Stimulated activated CD8-positive, alpha-beta memory T cell treated with anti-CD3 and anti-CD28 coated beads, Interleukin-2, amount 100 ng/mL, for 48 hours (primary cell): ENCODE measurements around the gene DTNBP1.
"Not testable (repeated sequence)": the region's sequence is repeated elsewhere in the genome, so short reads cannot be mapped to it uniquely, and the experiment has no call there.

Experiments
- DNase-seq, 2 donors: peaks; one replicate each; pipeline ENCODE4 v3.0.0-alpha.2; 2020; ENCODE audit warnings: low read depth in 2 of 2

DTNBP1 gene

DNA sequence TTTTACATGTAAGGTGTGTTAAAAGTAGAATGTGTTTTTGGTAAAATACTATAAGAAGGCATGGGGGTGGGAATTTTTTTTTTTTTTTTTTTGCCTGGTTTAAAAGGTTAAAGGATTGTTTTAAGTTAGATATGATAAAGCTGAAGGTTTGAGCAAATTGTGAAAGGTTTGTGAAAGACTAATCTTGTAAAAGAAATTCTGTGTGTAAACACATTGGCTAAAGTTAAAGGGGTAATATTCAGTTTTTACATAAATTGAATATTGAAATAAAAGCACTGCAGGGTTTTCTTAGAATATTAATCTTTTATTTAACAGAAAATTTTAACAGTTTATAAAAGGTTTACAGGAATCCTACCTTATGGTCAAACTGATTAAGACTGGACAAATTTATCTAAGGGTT lies 105.7 kb downstream of the DTNBP1 start:
- DNase-seq, result no peak

DNA sequence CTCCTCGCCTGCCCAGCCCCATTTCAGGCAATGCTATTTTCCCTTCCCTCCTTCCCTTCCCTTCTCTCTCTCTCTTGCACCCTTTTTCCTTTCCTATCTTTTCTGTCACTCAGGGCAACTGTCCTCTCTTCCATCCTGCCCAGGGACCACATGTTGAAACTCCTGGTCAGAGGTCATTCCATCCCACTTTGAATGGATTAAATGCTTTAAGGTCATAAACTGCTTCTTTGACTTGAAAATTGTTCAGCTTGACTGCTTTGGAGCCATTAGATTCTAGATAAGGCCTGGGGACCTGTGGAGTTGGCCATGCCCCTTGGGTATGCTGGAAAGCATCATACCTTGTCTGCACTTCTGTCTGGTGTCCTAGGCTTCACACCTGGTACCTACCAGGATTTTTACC lies 106.1 kb downstream of the DTNBP1 start:
- DNase-seq, result no peak

DNA sequence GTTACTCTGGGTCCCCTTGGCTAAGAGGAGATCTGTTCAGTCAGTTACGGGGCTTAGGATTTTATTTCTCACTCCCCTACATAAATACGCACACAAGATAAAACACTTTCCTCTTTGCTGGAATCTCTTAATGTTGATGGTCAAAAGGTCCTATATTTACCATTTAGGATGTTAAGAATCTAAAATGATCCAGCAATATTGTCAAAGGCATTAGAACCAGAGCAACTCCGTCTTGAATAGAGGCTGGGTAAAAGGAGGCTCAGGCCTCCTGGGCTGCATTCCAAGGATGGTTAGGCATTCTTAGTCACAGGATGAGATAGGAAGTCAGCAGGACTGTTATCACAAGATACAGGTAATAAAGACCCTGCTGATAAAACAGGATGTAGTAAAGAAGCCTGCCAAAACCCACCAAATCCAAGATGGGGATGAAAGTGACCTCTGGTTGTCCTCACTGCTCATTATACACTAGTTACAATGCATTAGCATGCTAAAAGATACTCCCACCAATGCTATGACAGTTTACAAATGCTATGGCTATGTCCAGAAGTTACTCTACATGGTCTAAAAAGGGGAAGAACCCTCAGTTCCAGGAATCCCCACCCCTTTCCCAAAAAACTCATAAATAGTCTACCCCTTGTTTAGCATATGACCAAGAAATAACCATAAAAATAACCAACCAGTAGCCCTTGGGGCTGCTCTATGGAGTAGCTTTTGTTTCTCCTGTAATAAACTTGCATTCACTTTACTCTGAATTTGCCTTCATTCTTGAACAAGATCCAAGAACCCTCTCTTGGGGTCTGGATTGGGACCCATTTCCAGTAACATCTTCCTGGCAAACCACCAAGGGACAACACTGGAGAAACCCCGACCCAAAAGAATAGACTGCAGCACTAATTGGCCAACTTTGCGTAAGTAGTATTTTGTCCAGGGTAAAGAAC lies 107.5 kb downstream of the DTNBP1 start:
- DNase-seq, result no peak

DNA sequence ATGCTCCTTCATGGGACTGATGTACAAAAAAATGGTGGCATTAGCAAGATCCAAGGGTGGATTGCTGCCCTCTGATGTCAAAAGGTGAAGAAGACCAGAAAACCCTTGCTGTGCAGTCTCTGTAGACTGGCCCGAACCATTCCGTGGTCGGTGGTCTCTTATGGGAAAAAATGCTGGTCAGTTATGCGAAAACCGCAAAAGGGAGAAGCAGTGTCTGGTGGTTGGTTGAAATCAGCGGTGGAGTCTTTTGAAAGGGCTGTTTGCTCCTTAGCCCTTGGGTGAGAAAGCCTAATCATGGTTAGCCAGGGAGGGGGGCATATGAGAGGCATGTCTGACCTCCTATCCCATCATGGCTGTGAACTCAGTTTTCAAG lies 108.1 kb downstream of the DTNBP1 start:
- no peak for DNase-seq

DNA sequence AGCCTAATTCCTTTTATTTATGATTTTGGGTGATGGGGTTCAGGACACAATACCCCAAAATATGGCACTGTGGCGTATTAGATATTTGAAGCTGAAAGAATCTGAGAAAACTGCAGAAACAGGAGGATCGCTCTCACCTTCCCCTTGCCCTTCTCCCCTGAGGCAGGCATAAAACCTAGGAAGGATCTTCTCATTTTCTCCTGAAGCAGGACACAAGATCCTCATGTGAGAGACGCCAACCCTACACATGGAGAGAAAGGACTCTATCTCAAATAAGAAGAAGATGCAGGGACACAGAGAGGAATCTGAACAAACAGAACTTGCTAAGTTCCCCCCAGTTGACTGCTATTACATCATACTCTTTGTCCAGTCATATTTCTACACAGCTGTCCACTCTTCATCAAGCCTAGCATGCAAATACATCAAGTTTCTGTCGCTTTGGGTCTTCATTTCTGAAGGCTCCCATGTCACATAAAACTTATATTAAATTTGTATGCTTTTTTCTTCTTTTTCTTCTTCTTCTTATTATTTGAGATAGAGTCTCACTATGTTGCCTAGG lies 109.0 kb downstream of the DTNBP1 start:
- no peak for DNase-seq

DNA sequence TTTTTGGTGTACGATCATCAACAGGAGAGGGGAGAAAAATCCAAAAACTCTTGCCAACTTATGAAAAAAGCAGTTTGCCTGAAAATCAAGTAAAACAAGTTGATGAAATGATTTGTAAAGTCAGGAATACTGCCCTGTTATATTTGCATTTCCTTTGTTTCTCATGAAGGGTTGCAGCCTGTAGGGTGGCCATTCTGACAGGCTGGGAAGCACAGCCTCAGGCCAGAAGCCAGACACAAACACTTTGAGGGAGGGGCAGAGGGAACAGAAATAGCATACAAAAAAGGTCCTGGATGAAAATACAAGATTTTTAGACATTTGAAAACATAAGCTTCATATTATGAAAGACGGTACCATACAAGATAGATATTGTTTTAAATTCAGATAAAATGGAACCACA lies 109.8 kb downstream of the DTNBP1 start:
- DNase-seq, result no peak

DNA sequence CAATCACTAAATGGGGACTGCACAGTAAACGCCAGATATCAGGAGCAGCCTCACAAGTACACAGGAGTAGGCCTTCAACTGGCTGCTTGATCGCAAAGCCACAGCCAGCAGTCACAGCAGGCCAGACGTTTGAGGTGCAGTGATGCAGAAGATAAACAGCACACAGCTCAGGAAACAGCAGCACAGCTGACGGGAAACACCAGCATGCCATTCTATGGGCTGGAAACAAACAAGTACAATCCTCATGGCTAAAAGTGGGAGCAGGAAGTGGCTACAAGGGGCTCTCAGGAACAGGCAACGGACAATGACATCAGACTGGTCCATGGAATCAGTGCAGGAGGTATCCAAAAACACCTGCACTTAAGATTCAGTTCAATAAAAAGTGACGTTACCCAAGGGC lies 111.0 kb downstream of the DTNBP1 start:
- DNase-seq, result no peak

DNA sequence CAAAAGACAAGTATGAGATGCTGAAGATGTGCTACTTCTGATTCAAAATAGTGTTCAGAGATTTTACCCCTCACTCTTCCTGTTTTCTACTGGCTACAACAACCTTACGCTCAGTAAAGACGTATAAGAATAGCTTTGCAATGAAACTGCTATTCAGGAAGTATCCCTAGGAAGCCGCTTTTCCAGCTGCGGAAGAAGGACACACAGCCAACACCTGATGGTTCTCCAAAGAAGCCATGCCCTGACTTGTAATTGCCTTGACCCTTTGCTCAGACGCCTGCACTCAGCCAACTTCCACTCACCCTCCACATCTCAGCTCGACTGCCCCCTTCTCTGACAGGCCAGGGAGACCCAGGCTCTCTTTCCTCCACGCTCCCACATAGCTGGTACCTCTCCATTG lies 111.6 kb downstream of the DTNBP1 start:
- no peak for DNase-seq

DNA sequence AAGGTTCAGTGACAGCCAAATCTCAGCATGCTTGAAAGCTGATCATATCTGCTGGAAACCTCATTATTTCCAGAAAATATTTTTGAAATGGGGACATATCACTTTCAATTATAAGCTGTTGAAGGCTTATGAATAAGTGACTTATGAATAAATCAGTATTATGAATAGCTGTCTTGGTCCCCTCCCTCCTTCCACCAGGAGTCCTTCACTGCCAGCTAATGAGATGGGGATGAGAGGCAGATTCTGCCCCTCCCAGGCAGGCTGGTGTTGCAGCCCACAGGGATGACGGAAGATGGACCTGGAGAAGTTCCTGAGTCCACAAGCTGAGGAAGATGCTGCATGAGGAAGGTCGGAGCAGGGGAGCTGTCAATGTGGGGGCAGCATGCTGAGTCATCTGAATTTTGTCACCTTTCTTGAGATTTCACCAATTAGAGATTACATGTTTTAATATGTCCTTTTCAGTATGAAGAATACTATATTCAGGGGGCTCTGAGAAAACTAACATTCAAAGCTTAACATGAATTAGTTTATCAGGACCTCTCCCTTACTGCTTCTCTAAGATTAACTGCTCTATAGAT lies 112.2 kb downstream of the DTNBP1 start:
- DNase-seq, result no peak

DNA sequence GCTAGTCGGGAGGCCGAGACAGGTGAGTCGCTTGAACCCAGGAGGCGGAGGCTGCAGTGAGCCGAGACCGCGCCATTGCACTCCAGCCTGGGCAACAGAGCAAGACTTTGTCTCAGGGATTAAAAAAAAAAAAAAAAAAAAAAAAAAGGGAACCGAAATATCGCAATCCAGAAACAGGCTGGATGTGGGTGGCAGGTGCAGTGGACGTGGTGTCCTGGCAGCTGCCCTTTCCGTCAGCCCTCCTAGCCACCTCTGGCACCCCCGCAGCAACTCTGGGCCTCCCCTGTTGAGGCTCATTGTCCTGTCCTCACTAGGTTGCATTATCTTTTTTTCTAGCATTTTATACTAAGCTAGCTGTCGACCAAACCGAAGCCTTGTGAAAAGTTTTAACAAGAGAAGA lies 113.5 kb downstream of the DTNBP1 start:
- no peak for DNase-seq

DNA sequence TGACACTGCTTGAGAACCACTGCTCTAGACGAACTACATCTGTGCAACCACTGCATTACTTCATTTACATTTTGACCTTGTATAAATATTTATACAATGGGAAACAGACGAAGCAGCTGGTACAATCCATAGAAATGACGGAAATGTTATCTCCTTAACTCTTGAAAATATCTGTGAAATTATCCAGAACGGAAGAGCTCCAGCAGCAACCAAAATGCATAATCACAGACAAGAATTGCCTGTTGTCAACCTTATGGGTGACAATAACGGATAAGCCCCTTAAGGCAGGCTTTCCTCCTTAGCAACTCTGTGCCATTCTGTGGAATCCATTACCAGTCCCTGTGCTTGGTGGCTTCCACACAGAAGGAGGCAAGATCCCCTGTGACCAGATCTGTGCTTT lies 115.4 kb downstream of the DTNBP1 start:
- DNase-seq, result no peak

DNA sequence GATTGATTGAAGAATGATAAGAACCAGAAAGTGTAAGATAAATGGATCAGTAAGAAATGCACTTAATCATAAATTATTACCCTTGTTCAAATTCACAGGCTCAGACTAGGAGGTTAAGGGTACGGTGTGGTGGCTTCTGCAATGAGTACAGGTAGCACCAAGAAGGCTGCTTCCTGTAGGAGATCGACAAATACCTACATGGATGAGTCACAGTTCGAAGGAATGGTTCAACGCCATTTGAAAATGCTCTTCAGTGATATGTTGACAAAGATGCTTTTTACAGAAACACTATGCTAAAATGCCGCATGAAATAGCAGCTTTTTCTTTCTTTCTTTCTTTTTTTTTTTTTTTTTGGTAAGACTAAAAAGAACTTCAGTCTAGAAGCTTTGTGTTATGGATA lies 116.2 kb downstream of the DTNBP1 start:
- no peak for DNase-seq

DNA sequence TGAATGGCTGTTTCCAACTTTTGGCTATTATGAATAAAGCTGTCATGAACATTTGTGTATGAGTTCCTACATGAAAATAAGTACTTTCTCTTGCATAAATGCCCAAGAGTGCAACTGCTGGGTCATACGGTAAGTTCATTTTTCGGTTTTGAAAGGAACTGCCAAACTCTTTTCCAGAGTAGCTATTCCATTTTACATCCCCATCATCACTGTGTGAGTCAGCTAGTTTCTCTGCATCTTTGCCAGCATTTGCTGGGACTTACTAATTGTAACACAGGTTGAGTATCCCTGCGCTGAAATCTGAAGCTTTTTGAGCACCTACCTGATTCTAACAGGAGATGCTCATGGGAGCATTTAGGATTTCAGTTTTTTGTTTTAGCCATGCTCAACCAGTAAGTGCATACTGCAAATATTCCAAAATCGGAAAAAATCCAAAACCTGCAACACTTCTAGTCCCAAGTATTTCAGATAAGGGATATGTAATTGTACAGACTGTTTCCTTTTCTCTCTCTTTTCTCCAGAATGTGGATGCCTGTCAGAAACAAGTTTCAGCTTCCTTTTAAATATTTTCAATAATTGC lies 118.4 kb downstream of the DTNBP1 start:
- no peak for DNase-seq

DNA sequence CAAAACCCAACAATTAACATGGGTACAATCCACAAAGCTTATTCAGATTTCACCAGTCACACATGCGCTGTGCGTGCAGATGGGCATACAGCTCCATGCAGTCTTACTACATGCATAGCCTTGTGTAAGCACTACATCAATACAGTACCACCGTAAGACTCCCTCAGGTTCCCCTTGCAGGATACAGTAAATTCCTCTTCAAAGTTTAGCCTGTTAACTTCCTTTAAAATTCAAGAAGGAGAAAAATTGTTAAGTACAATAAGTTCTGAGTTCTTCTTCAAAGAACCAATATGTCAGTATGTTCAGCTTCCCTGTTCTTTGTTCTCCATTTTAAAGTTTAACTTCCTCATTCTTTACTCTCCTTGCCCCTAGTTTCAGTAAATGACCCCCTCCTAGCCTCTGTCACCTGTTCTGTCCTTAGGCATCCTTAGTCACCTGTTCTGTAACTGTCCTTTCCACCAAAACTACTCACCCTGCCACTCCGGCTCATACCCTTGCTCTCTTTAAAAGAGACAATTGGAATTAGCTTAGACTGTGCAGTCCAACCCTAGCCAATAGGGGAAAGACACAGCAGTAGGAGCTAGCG lies 119.4 kb downstream of the DTNBP1 start:
- DNase-seq, result not testable (repeated sequence)

DNA sequence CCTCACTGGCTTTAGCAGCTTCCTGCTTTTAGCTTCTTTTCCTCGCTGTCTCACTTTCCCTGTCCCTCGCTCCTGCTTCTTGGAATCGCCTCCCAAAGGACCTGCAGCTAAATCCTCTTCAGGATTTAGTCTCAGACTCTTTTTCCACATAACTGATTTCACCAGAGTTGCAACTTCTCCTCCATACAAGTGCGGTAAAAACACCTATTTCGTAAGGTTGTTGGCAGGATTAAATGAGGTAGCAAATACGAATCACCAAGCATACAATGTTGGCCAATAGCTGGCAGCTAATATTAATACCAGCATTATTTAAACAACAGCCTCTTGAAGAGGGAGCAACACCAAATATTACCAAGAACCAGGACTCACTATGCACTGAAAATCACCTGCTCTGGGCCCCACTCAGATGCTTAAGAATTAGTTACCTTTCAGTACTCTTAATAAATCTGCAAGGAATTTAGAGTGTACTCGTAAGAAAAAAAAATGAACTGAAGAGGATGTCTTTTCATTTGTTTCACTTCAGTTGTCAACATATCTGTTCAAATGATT lies 123.0 kb downstream of the DTNBP1 start:
- no peak for DNase-seq

DNA sequence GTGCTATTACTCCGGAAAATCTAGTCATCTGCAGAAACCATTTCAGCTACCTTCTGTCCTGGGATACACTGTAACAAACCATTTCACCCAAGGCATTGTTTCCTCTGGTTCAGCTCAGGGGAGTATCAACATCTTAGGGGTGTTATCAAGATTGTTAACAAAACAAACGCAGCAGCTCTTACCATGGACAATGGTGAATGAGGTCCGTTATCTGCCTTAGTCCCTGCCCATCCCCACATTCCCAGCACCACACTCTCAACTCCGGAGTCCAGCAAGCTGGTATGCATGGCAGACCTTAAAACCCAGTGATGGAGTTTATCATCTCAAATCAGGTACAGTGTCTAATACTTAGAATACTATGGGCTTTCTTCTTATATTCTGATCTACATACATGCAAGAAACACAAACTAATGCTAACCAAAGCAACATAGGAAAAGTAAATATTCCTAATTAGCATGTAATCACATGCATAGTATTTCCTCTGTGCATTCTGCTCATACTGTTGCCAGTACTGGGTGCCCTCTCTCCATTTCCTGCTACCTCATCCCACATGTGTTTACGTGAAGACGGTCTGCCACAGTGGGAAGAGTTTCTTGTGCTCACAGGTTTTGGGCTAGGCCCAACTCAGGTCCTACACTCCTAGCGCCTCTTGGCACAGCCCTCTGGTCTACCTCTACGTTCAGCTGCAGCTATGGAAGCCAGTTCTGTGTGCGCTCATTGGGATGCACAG lies 123.9 kb downstream of the DTNBP1 start:
- DNase-seq, result no peak

DNA sequence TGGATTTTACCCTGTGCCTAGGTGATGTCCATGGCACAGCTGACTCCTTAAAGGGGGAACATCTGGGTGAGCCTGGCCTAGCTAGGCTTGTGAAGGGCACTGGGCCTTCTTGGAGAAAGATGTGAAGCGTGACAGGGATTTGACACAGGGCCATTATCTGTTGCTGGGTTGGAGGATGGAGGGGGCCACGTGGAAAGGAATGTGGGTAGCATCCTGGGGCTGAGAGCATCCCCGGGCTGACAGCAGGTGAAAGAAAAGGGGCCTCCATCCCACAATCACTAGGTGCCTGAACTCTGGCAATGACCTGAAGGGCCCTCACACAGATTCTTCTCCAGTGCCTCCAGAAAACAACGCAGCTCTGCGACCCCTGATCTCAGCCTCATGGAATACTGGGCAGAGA lies 124.7 kb downstream of the DTNBP1 start:
- DNase-seq, result no peak

DNA sequence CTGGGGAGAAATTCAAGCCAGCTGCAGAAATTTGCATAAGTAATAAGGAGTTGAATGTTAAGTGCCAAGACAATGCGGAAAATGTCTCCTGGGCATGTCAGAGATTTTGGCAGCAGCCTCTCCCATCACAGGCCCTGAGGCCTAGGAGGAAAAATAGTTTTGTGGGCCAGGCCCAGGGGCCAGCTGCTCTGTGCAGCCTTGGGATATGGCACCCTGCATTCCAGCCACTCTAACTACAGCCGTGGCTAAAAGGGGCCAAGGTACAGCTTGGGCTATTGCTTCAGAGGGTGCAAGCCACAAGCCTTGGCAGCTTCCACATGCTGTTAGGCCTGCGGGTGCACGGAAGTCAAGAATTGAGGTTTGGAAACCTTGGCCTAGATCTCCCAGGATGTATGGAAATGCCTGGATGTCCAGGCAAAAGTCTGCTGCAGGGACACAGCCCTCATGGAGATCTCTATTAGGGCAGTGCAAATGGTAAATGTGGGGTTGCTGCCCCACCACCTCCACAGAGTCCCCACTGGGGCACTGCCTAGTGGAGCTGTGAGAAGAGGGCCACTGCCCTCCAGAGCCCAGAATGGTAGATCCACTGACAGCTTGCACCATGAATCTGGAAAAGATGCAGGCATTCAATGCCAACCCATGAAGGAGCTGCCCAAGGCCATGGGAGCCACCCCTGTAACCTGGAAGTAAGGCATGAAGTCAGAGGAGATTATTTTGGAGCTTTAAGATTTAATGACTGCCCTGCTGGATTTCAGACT lies 126.5 kb downstream of the DTNBP1 start:
- DNase-seq, result no peak

DNA sequence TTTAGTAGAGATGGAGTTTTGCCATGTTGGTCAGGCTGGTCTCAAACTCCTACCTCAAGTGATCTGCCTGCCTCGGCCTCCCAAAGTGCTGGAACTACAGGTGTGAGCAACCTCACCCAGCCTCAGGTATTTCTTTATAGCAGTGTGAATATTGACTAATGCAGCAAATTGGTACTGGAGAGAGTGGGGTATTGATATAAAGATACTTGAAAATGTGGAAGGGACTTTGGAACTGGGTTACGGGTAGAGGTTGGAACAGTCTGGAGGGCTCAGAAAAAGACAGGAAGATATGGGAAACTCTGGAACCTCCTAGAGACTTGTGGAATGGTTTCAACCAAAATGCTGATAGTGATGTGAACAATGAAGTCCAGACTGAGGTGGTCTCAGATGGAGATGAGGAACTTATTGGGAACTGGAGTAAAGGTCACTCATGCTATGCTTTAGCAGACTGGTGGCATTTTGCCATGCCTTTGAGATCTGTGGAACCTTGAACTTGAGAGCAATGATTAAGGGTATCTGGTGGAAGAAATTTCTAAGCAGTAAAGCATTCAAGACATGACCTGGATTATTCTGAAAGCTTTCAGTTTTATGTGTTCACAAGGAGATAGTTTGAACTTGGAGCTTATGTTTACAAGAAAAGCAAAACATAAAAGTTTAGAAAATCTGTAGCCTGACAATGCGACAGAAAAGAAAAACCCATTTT lies 127.2 kb downstream of the DTNBP1 start:
- DNase-seq, result no peak

DNA sequence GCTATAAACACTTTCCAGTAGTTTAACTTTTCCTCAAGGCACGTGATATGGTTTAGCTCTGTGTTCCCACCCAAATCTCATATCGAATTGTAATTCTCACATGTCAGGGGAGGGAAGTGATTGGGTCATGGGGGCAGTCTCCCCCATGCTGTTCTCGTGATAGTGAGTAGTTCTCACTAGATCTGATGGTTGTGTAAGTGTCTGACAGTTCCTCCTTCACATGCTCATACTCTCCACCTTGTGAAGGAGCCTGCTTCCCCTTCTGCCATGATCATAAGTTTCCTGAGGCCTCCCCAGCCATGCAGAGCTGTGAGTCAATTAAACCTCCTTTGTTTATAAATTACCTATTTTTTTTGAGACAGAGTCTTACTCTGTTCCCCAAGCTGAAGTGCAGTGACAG lies 127.9 kb downstream of the DTNBP1 start:
- no peak for DNase-seq
